H9 (cell line): ENCODE measurements around the gene FGF12. TPM values are rescaled to one million over a fixed set of nuclear protein-coding genes. Genes with fewer than 3 reads are reported as not detected.

Source experiments
- DNase-seq: peaks from one replicate; pipeline ENCODE4 v3.0.0-alpha.2; 2017
- H2AFZ ChIP-seq: one replicate; pipeline ENCODE4 v1.6.1; 2013; ENCODE audit warnings: mild to moderate bottlenecking, low read length, control low read depth, moderate library complexity
- H2AK5ac ChIP-seq: 2 replicates; pipeline ENCODE4 v1.6.1; 2013; ENCODE audit warnings: low read length, control low read depth, mixed read lengths; ENCODE audit not compliant: insufficient read length
- H2BK120ac ChIP-seq: one replicate; pipeline ENCODE4 v1.6.1; 2013; ENCODE audit warnings: low read depth, mild to moderate bottlenecking, low read length, control low read depth, inconsistent platforms; ENCODE audit not compliant: poor library complexity, severe bottlenecking
- H2BK12ac ChIP-seq: 2 replicates; pipeline ENCODE4 v1.6.1; 2013; ENCODE audit warnings: low read length, control low read depth, mixed read lengths, low read depth; ENCODE audit not compliant: insufficient read length
- H2BK15ac ChIP-seq: 2 replicates; pipeline ENCODE4 v1.6.1; 2013; ENCODE audit warnings: low read depth, low read length, control low read depth
- H2BK20ac ChIP-seq: one replicate; pipeline ENCODE4 v1.6.1; 2013; ENCODE audit warnings: low read depth, mild to moderate bottlenecking, low read length, control low read depth, inconsistent platforms; ENCODE audit not compliant: poor library complexity, severe bottlenecking
- H2BK5ac ChIP-seq: 2 replicates; pipeline ENCODE4 v1.6.1; 2013; ENCODE audit warnings: low read length, control low read depth, mixed read lengths; ENCODE audit not compliant: insufficient read length
- H3K14ac ChIP-seq: 2 replicates; pipeline ENCODE4 v1.6.1; 2013; ENCODE audit warnings: low read length, control low read depth; ENCODE audit not compliant: insufficient read depth
- H3K18ac ChIP-seq: 2 replicates; pipeline ENCODE4 v1.6.1; 2013; ENCODE audit warnings: low read depth, mild to moderate bottlenecking, mixed read lengths, low read length, control low read depth; ENCODE audit not compliant: insufficient read length
- H3K23ac ChIP-seq: 2 replicates; pipeline ENCODE4 v1.6.1; 2013; ENCODE audit warnings: low read length, control low read depth, mixed read lengths, low read depth; ENCODE audit not compliant: insufficient read length
- H3K23me2 ChIP-seq: 2 replicates; pipeline ENCODE4 v1.6.1; 2013; ENCODE audit warnings: low read depth, mild to moderate bottlenecking, mixed read lengths, low read length, control low read depth; ENCODE audit not compliant: insufficient read length, poor library complexity, severe bottlenecking
- H3K27ac ChIP-seq: 2 replicates; pipeline ENCODE4 v1.5.1; 2013; ENCODE audit warnings: low read length, control low read depth, mixed read lengths, low read depth; ENCODE audit not compliant: insufficient read length
- H3K27me3 ChIP-seq: 2 replicates; pipeline ENCODE4 v1.6.1; 2013; ENCODE audit warnings: low read length, control low read depth, inconsistent platforms; ENCODE audit not compliant: insufficient read depth
- H3K4ac ChIP-seq: 2 replicates; pipeline ENCODE4 v1.6.1; 2013; ENCODE audit warnings: low read depth, mild to moderate bottlenecking, control low read depth, inconsistent platforms, low read length, moderate library complexity
- H3K4me1 ChIP-seq: 2 replicates; pipeline ENCODE4 v1.6.1; 2013; ENCODE audit warnings: low read length, control low read depth, inconsistent platforms; ENCODE audit not compliant: insufficient read depth
- H3K4me2 ChIP-seq: 2 replicates; pipeline ENCODE4 v1.6.1; 2013; ENCODE audit warnings: low read length, control low read depth, mixed read lengths; ENCODE audit not compliant: insufficient read length, insufficient read depth
- H3K56ac ChIP-seq: 2 replicates; pipeline ENCODE4 v1.6.1; 2013; ENCODE audit warnings: low read depth, mild to moderate bottlenecking, mixed read lengths, low read length, control low read depth; ENCODE audit not compliant: insufficient read length
- H3K79me1 ChIP-seq: 2 replicates; pipeline ENCODE4 v1.6.1; 2013; ENCODE audit warnings: low read depth, mild to moderate bottlenecking, moderate library complexity, low read length, control low read depth, inconsistent platforms; ENCODE audit not compliant: insufficient read depth, poor library complexity, severe bottlenecking
- H3K79me2 ChIP-seq: 2 replicates; pipeline ENCODE4 v1.6.1; 2013; ENCODE audit warnings: low read length, control low read depth, inconsistent platforms; ENCODE audit not compliant: insufficient read depth
- H3K9ac ChIP-seq: 2 replicates; pipeline ENCODE4 v1.6.1; 2013; ENCODE audit warnings: low read length, control low read depth, mixed read lengths; ENCODE audit not compliant: insufficient read length; ENCODE audit errors: extremely low read depth
- H3K9me3 ChIP-seq: one replicate; pipeline ENCODE4 v1.6.1; 2013; ENCODE audit warnings: low read depth, low read length, inconsistent platforms; ENCODE audit not compliant: control insufficient read depth
- H3T11ph ChIP-seq: one replicate; pipeline ENCODE4 v1.6.1; 2013; ENCODE audit warnings: mild to moderate bottlenecking, low read length, control low read depth, inconsistent platforms
- H4K20me1 ChIP-seq: one replicate; pipeline ENCODE4 v1.6.1; 2013; ENCODE audit not compliant: control insufficient read depth, insufficient read length, insufficient read depth
- H4K5ac ChIP-seq: 2 replicates; pipeline ENCODE4 v1.6.1; 2013; ENCODE audit warnings: low read depth, mild to moderate bottlenecking, mixed read lengths, low read length, control low read depth; ENCODE audit not compliant: insufficient read length
- H4K8ac ChIP-seq: replicated peaks from 2 replicates; pipeline ENCODE4 v1.6.1; 2013; ENCODE audit warnings: low read length, control low read depth, mixed read lengths, low read depth; ENCODE audit not compliant: insufficient read length
- H4K91ac ChIP-seq: 2 replicates; pipeline ENCODE4 v1.6.1; 2013; ENCODE audit warnings: low read depth, mild to moderate bottlenecking, moderate library complexity, mixed read lengths, low read length, control low read depth; ENCODE audit not compliant: insufficient read length
- H3K27ac Mint-ChIP-seq, 3 experiments: 2 replicates in 2 of 3; 3 replicates in 1 of 3; pipeline ENCODE4 v1.8.0; 2020 to 2021; ENCODE audit warnings: mixed read lengths in 3 of 3, mild to moderate bottlenecking in 1 of 3, moderate library complexity in 1 of 3
- H3K27me3 Mint-ChIP-seq: 2 replicates; pipeline ENCODE4 v1.8.0; 2021; ENCODE audit warnings: low read depth, mild to moderate bottlenecking, moderate library complexity, mixed read lengths
- H3K36me3 Mint-ChIP-seq, 3 experiments: 2 replicates in 2 of 3; 3 replicates in 1 of 3; pipeline ENCODE4 v1.8.0; 2020 to 2021; ENCODE audit warnings: low read depth in 3 of 3, mixed read lengths in 3 of 3; ENCODE audit not compliant: insufficient read depth in 1 of 3
- H3K4me1 Mint-ChIP-seq, 2 experiments: 2 replicates each; pipeline ENCODE4 v1.8.0; 2020; ENCODE audit warnings: mixed read lengths in 2 of 2
- H3K4me3 Mint-ChIP-seq, 2 experiments: 2 replicates in 1 of 2; 3 replicates in 1 of 2; pipeline ENCODE4 v1.8.0; 2020 to 2021; ENCODE audit warnings: mild to moderate bottlenecking in 2 of 2, mixed read lengths in 2 of 2, moderate library complexity in 1 of 2
- H3K9me3 Mint-ChIP-seq, 2 experiments: 2 replicates in 1 of 2; 3 replicates in 1 of 2; pipeline ENCODE4 v1.8.0; 2020; ENCODE audit warnings: mild to moderate bottlenecking in 2 of 2, mixed read lengths in 2 of 2, moderate library complexity in 1 of 2
- WGBS: extraction: QIAGEN DNeasy Blood & Tissue Kit; methylation state at CpG from one replicate; pipeline ENCODE4 v1.1.7; 2013; ENCODE audit warnings: missing lambda C conversion rate, low lambda C conversion rate, mixed read lengths; ENCODE audit not compliant: insufficient read length; ENCODE audit errors: extremely low coverage; 5-methylcytosine and 5-hydroxymethylcytosine counted together
- total RNA-seq: library from RNA; stranded (reverse); gene quantifications from 2 replicates; pipeline ENCODE4 v1.2.1, GENCODE V29; 2021
- TF ChIP-seq, protein P1 (sequence below): fragments of 200-600 bp; sonication (generic); conservative IDR thresholded peaks from 3 replicates; pipeline ENCODE4 v1.8.0; 2021; ENCODE audit warnings: antibody characterized with exemption, mild to moderate bottlenecking

FGF12 gene
- total RNA-seq, 1 experiment from 2014 or later: 5.6 TPM

DNA sequence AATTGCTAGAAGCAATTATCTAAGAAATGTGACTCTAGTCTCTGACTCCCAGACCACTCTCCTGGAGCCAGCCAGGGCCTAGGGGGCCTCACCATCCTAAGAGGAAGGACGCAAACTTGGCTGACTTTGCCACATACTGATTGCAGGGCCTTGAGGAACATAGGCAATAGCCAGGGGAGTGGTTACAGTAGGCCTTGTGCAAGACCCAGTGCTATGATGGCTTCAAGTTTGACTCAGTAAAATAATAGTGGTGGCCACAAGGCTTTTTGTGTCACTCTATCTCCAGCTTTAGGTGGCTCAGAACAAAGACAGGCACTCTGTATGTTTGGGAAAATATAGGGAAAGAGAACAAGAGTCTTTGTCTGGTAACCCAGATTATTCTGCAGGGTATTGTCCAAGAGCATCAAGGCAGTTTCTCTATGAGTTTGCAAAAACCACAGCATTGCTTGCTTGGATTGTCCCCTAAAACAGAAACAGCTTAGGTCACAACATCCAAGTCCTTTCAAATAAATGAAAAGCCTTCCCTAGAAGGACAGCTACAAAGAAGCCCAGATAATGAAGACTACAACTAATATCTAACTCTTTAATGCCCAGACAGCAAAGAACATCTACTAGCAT lies 634.8 kb downstream of the FGF12 start:
- Histone ChIP-seq H3K56ac (no peak overlapping the region), H4K8ac (no peak overlapping the region), H3K27me3 (no peaks in the 10 kb centered on the region), H2AK5ac (no peak overlapping the region), H2AFZ (no peak overlapping the region), H2BK5ac (no peak overlapping the region), H3K4me2 (no peak overlapping the region), H3K14ac (no peak overlapping the region; the same call in 1 of the 2 replicates), H4K5ac (no peak overlapping the region), H3K23me2 (no peaks in the 10 kb centered on the region), H3K4me1 (no peaks in the 10 kb centered on the region; the same call in 1 of the 2 replicates), H2BK20ac (no peak overlapping the region), H3K23ac (no peak overlapping the region), H3K18ac (no peak overlapping the region), H3T11ph (no peak overlapping the region), H3K9me3 (no peaks in the 10 kb centered on the region), H2BK15ac (no peak overlapping the region), H2BK120ac (no peak overlapping the region), H2BK12ac (no peak overlapping the region), H3K79me2 (no peaks in the 10 kb centered on the region), H3K79me1 (no peaks in the 10 kb centered on the region), H3K27ac (no peak overlapping the region), H3K4ac (no peak overlapping the region), H4K91ac (no peak overlapping the region), H4K20me1 (no peaks in the 10 kb centered on the region), H3K9ac (no peak overlapping the region)
- H3K27ac Mint-ChIP-seq: no peak overlapping the region
- H3K4me3 Mint-ChIP-seq: no peak overlapping the region
- peaks cover 0 to 4% (median 2%) of the 10 kb centered on the region in 3 experiments; a peak in 3 of 7 replicates for H3K36me3 Mint-ChIP-seq
- WGBS: no CpG with 5 or more reads among the region's 1 CpG
- TF ChIP-seq, protein P1, sequence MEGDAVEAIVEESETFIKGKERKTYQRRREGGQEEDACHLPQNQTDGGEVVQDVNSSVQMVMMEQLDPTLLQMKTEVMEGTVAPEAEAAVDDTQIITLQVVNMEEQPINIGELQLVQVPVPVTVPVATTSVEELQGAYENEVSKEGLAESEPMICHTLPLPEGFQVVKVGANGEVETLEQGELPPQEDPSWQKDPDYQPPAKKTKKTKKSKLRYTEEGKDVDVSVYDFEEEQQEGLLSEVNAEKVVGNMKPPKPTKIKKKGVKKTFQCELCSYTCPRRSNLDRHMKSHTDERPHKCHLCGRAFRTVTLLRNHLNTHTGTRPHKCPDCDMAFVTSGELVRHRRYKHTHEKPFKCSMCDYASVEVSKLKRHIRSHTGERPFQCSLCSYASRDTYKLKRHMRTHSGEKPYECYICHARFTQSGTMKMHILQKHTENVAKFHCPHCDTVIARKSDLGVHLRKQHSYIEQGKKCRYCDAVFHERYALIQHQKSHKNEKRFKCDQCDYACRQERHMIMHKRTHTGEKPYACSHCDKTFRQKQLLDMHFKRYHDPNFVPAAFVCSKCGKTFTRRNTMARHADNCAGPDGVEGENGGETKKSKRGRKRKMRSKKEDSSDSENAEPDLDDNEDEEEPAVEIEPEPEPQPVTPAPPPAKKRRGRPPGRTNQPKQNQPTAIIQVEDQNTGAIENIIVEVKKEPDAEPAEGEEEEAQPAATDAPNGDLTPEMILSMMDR: no peak
- DNase-seq: no peak
- H3K27me3 Mint-ChIP-seq: no peaks in the 10 kb centered on the region
- H3K4me1 Mint-ChIP-seq: peaks cover 13 to 16% of the 10 kb centered on the region in 2 experiments
- peaks cover 6% of the 10 kb centered on the region in 2 experiments; a peak in 4 of 5 replicates for H3K9me3 Mint-ChIP-seq
